ENCODE measurements around the gene HACL1. TPM values are rescaled to one million over a fixed set of nuclear protein-coding genes. Genes with fewer than 3 reads are reported as not detected.

Gene HACL1
- total and polyA plus RNA-seq, 2 donors (not counting 1 experiment from before 2014, with no cell fraction given), result 20.8 to 38.7 TPM

DNA sequence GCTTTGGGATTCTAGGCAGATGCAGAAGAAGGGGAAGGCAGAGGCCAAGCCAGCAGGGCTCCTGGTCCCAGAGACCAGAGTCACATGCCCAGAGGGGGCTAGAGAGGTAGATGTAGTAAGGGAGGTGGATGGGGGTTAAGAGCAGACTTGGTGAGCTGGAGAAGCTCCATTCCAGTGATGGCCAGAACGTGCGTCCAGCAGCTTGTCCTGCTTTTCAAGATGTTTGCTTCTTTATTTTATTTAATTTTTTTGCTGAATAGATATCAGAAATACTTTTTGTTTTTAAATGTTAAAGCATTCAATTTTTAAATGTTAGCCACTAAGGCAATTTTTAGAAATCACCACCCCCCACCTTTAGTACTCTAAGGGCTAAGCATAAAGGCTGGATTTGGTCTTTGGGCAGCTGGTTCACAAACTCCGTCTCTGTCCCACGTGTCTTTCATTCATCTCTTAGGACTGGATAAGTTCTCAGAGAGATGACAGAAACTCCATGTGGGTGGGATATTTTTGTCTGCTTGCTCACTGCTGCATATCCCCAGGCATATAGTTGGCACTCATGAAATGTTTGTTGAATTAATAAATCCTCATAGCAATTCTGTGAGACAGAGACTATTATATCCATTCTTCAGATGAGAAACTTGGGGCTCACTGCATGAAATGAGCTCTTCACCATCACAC lies 86.6 kb downstream of the HACL1 start:
- Histone ChIP-seq H3K27me3 (replicated peaks in 1 of 4; ENCODE audit: control extremely low read depth in 1 of 4, control insufficient read depth in 3 of 4, insufficient read depth in 4 of 4, low read length in 3 of 4) (no peaks in the 10 kb centered on the region), H3K4me1 (ENCODE audit: control insufficient read depth in 2 of 2, insufficient read depth in 2 of 2, low read length in 2 of 2) (no peaks in the 10 kb centered on the region), H3K4me2 (replicated peaks; ENCODE audit: low read depth, low read length, poor library complexity, severe bottlenecking) (no peak overlapping the region), H3K9ac (ENCODE audit: low read length) (no peak overlapping the region), H3K36me3 (replicated peaks in 1 of 2; ENCODE audit: control extremely low read depth in 1 of 2, control insufficient read depth in 1 of 2, extremely low read depth in 1 of 2, insufficient read depth in 2 of 2, low read length in 1 of 2) (no peaks in the 10 kb centered on the region), H2AFZ (ENCODE audit: insufficient read depth, low read depth, low read length, poor library complexity, severe bottlenecking) (no peak overlapping the region), H3K27ac (ENCODE audit: low read length in 2 of 2) (no peak overlapping the region), H3K9me3 (ENCODE audit: control extremely low read depth in 1 of 3, control insufficient read depth in 2 of 3, insufficient read depth in 1 of 3, low read length in 2 of 3) (no peaks in the 10 kb centered on the region), H3K79me2 (ENCODE audit: control insufficient read depth, insufficient read depth, low read length) (no peaks in the 10 kb centered on the region), H4K20me1 (ENCODE audit: control insufficient read depth, insufficient read depth, low read length, poor library complexity, severe bottlenecking) (no peaks in the 10 kb centered on the region), H3K4me3 (ENCODE audit: control extremely low read depth in 1 of 5, extremely low read depth in 1 of 5, insufficient read depth in 1 of 5, low read depth in 2 of 5, low read length in 4 of 5) (no peak overlapping the region)
- WGBS (ENCODE audit: insufficient coverage), result no CpG with 5 or more reads among the region's 4 CpGs
- TF ChIP-seq EZH2 (IDR thresholded peaks at IDR 0.05; ENCODE audit: borderline replicate concordance, insufficient read depth, low read depth, low read length, poor library complexity, severe bottlenecking), result no peak
- TF ChIP-seq, protein P1, sequence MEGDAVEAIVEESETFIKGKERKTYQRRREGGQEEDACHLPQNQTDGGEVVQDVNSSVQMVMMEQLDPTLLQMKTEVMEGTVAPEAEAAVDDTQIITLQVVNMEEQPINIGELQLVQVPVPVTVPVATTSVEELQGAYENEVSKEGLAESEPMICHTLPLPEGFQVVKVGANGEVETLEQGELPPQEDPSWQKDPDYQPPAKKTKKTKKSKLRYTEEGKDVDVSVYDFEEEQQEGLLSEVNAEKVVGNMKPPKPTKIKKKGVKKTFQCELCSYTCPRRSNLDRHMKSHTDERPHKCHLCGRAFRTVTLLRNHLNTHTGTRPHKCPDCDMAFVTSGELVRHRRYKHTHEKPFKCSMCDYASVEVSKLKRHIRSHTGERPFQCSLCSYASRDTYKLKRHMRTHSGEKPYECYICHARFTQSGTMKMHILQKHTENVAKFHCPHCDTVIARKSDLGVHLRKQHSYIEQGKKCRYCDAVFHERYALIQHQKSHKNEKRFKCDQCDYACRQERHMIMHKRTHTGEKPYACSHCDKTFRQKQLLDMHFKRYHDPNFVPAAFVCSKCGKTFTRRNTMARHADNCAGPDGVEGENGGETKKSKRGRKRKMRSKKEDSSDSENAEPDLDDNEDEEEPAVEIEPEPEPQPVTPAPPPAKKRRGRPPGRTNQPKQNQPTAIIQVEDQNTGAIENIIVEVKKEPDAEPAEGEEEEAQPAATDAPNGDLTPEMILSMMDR (IDR thresholded peaks at IDR 0.05), result no peak
- POLR2A ChIA-PET, result no interaction called here
- Mint-ChIP-seq H3K27me3 (no peaks in the 10 kb centered on the region), H3K4me1 (no peaks in the 10 kb centered on the region), H3K27ac (no peak overlapping the region), H3K4me3 (no peak overlapping the region), H3K9me3 (ENCODE audit: insufficient read depth) (no peaks in the 10 kb centered on the region)
- intact Hi-C loops (cut with micrococcal nuclease), result no loop called here
- ATAC-seq (ENCODE audit: low read depth) (no peak), DNase-seq (no peak)
- CTCF ChIA-PET, result interaction anchor here (1.8 kb wide), 1 partner anchor 42 kb away, joined by 3 read pairs; no protein-coding TSS in a partner anchor

DNA sequence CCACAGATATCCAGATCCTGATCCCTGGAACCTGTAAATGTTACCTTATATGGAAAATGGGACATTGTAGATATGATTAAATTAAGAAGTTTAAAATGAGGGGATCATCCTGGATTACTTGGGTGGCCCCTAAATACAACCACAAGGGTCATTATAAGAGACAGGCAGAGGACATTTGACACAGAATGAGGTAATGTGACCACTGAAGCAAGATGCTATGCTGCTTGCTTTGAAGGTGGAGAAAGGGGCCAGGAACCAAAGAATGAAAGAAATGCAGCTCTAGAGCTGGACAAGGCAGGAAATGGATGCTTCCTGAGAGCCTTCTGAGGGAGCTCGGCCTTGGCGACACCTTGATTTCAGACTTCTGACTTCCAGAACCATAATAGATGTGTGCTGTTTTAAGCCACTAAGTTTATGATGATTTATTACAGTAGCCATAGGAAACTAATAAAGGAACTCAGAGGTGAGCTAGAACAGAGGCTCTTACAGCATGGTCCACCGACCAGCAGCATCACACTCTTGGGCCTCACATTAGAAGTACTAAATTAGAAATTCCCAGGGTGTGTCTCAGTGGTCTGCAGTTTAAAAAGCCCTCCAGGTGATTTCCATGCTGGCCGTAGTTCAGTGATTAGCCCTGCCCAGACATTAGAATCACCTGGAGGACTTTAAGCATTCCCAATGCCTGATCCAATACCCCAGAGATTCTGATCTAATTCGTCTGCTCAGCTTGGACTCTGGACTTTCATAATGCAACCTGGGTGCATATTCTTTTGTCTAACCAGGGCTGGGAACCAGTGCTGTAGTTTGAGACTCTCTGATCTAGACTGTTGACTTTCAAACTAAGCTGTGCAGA lies 87.3 kb downstream of the HACL1 start:
- H3K27ac ChIP-seq (ENCODE audit: low read length in 2 of 2), result no peak overlapping the region
- ChIA-PET CTCF (interaction anchor here (1.8 kb wide), 1 partner anchor 42 kb away, joined by 3 read pairs; no protein-coding TSS in a partner anchor), POLR2A (no interaction called here)
- no peak overlapping the region for H2AFZ ChIP-seq (ENCODE audit: insufficient read depth, low read depth, low read length, poor library complexity, severe bottlenecking)
- DNase-seq, result no peak
- TF ChIP-seq, protein P1 (IDR thresholded peaks at IDR 0.05), result no peak
- no peak for TF ChIP-seq EZH2 (IDR thresholded peaks at IDR 0.05; ENCODE audit: borderline replicate concordance, insufficient read depth, low read depth, low read length, poor library complexity, severe bottlenecking)
- no peaks in the 10 kb centered on the region for H3K36me3 ChIP-seq (replicated peaks in 1 of 2; ENCODE audit: control extremely low read depth in 1 of 2, control insufficient read depth in 1 of 2, extremely low read depth in 1 of 2, insufficient read depth in 2 of 2, low read length in 1 of 2)
- no peak overlapping the region for H3K4me2 ChIP-seq (replicated peaks; ENCODE audit: low read depth, low read length, poor library complexity, severe bottlenecking)
- WGBS (ENCODE audit: insufficient coverage), result 40% methylated on average over 2 of the region's 5 CpGs
- Mint-ChIP-seq H3K27me3 (no peaks in the 10 kb centered on the region), H3K4me3 (no peak overlapping the region), H3K4me1 (no peaks in the 10 kb centered on the region), H3K9me3 (ENCODE audit: insufficient read depth) (no peaks in the 10 kb centered on the region), H3K27ac (no peak overlapping the region)
- H3K4me1 ChIP-seq (ENCODE audit: control insufficient read depth in 2 of 2, insufficient read depth in 2 of 2, low read length in 2 of 2), result no peaks in the 10 kb centered on the region
- no peak overlapping the region for H3K4me3 ChIP-seq (ENCODE audit: control extremely low read depth in 1 of 5, extremely low read depth in 1 of 5, insufficient read depth in 1 of 5, low read depth in 2 of 5, low read length in 4 of 5)
- ATAC-seq (ENCODE audit: low read depth), result no peak
- H3K27me3 ChIP-seq (replicated peaks in 1 of 4; ENCODE audit: control extremely low read depth in 1 of 4, control insufficient read depth in 3 of 4, insufficient read depth in 4 of 4, low read length in 3 of 4), result no peaks in the 10 kb centered on the region
- no peaks in the 10 kb centered on the region for H4K20me1 ChIP-seq (ENCODE audit: control insufficient read depth, insufficient read depth, low read length, poor library complexity, severe bottlenecking)
- intact Hi-C loops (cut with micrococcal nuclease), result no loop called here
- H3K9ac ChIP-seq (ENCODE audit: low read length), result no peak overlapping the region
- no peaks in the 10 kb centered on the region for H3K79me2 ChIP-seq (ENCODE audit: control insufficient read depth, insufficient read depth, low read length)
- no peaks in the 10 kb centered on the region for H3K9me3 ChIP-seq (ENCODE audit: control extremely low read depth in 1 of 3, control insufficient read depth in 2 of 3, insufficient read depth in 1 of 3, low read length in 2 of 3)

Measured in B cell (primary cell).